SKM-1 (cell line): Measurements from ENCODE around the gene ROGDI.
A peak's percentile ranks its signal among the peaks of the same experiment; 100 is the strongest.

Experiments
- DNase-seq: peaks from one replicate; lab custom pipeline; 2025; ENCODE audit not compliant: unreplicated experiment; lab: John Stamatoyannopoulos, UW

The ROGDI gene

GRCh38 chr16:4768549-4769305, 33.7 kb downstream of the ROGDI start:
- peak; percentile 69 for DNase-seq

DNA sequence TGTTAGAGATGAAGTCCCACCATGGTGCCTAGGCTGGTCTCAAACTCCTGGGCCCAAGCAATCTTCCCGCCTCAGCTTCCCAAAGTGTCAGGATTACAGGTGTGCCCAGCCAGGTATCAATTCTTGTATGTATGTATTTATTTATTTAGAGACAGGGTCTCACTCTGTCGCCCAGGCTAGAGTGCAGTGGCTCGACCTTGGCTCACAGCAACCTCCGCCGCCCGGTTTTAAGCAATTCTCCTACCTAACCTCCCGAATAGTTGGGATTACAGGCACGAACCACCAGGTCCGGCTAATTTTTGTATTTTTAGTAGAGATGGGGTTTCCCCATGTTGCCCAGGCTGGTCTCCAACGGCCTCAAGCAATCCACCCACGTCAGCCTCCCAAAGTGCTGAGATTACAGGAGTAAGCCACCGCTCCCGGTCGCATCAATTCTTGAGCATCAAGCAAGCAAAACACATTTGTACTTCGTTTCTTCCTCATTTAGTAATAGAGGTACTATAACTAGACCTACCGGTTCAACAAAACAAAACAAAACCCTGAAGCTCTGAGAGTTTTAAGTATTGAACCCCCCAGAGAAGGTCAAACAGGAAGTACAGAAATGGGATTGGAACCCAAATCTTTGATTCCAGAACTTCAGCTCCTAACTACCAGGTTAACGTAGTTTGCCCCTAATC, 34.4 kb downstream of the ROGDI start:
- DNase-seq: no peak

DNA sequence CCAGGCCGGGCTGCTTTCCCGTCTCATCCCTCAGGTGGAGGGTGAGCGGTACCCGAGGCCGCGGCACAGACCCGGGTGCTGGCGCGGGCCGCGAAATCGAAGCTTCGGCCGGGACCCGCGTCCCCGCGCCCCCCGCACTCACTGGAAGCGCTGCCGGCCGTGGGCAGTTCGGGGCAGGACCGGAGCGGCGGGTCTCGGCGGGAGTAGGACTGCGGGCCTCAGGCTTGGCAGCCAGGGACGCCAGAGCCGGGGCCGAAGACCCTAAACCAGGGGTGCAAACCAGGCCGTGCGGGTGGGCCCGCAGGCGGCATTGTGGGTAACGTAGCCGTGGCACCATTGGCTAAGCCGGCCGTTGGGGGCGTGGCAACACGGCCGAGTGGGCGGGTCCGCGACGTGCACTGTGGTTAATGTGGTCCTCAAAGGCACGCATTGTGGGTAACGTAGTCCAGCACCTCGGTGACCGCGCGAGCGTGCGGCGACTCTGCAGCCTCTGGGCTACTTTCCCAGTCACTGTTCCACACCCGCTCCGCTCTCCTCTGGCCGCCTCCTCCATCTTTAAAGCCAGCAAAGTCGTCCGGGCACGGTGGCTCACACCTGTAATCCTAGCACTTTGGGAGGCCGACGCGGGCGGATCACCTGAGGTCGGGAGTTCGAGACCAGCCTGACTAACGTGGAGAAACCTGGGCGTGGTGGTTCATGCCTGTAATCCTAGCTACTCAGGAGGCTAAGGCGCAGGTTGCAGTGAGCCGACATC, 35.4 kb downstream of the ROGDI start, which contains the start of gene ZNF500:
TSS of gene ZNF500 (minus strand) at position 288 of the 754 bp plus-strand sequence. CDS start 1,184 bp downstream, outside the sequence.
- peak; percentile 86 for DNase-seq

DNA sequence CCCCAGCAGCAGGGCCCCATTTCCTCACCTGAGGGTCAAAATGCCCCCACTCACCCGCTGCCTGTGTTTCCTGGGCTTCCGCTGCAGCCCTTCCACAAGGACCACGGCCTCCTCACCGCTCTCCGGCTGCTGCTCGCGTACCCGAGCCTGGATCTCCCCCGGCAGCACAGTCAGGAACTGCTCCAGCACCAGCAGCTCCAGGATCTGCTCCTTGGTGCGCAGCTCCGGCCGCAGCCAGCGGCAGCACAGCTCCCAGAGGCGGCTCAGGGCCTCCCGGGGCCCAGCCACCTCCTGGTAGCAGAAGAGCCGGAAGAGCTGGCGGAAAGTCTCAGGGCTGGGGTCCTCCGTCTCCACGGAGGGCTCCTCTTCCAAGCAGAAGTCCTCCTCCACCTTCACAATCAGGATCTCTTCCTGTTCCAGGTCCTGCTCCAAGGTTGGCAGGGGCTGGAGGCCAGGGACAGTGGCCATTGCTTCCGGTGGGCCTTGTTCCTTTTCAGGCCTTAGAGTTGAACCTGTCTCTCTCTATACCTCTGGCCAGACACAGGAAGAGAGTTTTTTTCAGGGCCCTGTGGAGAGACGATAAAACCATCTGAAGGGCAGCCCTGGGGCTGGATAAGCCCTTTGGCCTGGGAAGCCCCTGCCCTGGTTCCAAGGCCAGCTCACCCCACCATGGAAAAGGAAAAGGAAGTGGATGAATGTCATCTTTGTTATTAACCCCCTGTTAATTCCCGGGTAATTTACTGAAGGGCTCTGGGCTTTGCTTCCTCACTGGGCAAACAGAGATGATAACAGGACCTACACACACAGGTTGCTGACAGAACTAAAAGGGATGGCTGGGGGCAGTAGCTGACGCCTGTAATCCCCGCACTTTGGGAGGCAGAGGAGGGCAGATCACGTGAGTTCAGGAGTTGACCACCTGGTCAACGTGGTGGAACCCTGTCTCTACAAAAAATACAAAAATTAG, 36.6 kb downstream of the ROGDI start:
- DNase-seq: no peak

- no peak for DNase-seq
These were observed 38.6 kb downstream of the ROGDI start for GRCh38 chr16:4763791-4764190.

GRCh38 chr16:4762205-4762604, 40.2 kb downstream of the ROGDI start:
- DNase-seq: no peak

DNA sequence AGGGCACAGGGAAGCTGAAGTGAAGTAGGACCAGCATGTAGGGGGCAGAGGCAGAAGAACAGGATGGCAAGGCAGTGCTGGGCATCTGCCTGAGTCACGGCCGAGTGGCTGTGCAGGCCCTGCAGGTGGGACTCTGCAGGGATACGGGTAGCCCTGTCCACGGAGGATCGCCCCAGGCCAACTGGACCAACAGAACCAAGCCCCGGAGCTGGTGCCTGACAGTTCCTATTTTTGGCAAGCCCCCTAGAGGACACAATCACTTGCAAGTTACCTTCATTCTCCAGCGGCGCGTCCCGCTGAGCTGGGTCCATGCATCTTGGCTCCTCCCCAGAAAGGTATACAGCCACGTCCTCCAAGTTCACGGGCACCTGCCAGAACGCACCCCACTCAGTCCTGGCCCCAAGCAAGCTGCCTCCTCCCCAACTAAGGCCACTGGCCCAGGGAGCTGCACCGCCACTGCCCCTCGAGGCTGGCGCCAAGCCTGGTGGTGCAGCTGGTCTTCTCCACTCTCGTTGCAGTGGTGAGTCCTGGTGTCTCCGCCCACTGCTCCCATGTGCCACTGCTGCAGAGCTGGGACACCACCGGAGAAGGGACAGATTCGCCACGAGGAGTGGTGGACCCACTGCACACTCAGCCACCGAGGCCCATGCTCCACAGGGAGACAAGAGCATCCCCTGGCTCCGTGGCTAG, 42.1 kb downstream of the ROGDI start:
- no peak for DNase-seq

GRCh38 chr16:4755687-4756086, 46.7 kb downstream of the ROGDI start:
- DNase-seq: no peak

DNA sequence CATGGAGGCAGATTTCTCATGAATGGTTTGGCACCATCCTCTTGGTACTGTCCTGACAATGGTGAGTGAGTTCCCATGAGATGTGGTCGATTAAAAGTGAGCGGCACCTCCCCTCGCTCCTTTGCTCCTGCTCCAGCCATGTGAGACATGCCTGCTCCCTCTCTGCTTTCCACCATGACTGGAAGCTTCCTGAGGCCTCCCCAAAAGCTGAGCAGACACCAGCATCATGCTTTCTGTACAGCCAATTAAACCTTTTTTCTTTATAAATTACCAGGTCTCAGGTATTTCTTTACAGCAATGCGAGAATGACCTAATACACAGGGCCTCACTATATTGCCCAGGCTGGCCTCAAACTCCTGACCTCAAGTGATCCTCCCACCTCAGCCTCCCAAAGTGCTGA, 47.6 kb downstream of the ROGDI start:
- no peak for DNase-seq

DNA sequence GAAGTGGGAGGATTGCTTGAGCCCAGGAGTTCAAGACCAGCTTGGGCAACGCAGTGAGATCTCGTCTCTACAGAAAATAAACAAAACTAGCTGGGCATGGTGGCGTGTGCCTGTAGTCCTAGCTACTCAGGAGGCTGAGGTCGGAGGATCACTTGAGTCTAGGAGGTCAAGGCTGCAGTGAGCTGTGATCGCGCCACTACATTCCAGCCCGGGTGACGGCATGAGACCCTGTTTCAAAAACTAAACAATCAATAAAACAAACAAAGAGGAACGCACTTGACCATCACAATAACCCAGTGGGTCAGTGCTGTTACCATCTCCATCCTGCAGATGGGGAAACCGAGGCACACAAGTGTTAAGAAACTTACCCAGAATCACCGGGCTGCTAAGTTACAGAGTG, 49.2 kb downstream of the ROGDI start:
- no peak for DNase-seq

GRCh38 chr16:4752351-4753100, 49.9 kb downstream of the ROGDI start:
- DNase-seq: no peak

DNA sequence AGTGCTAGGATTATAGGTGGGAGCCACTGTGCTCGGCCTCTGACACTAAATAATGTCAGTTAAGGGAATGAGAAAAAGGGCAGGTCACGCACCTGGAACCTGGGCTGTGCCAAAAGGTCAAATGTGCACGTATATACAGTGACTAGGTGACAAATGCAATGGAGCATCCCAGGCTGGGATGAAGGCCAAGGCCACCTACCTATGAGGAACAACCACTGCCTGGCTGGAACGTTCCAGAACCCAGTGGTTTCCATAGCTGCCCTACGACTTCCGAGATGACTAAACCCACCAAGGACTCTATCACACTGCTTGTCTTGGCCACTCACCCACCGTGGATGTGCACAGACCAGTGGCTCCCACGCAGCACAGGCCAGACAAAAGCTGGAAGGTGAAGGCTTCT, 51.5 kb downstream of the ROGDI start:
- no peak for DNase-seq

GRCh38 chr16:4749700-4750257, 52.7 kb downstream of the ROGDI start:
- no peak for DNase-seq

GRCh38 chr16:4748682-4749411, 53.6 kb downstream of the ROGDI start:
- no peak for DNase-seq

- no peak for DNase-seq
These were observed 54.3 kb downstream of the ROGDI start for GRCh38 chr16:4747906-4748681.

DNA sequence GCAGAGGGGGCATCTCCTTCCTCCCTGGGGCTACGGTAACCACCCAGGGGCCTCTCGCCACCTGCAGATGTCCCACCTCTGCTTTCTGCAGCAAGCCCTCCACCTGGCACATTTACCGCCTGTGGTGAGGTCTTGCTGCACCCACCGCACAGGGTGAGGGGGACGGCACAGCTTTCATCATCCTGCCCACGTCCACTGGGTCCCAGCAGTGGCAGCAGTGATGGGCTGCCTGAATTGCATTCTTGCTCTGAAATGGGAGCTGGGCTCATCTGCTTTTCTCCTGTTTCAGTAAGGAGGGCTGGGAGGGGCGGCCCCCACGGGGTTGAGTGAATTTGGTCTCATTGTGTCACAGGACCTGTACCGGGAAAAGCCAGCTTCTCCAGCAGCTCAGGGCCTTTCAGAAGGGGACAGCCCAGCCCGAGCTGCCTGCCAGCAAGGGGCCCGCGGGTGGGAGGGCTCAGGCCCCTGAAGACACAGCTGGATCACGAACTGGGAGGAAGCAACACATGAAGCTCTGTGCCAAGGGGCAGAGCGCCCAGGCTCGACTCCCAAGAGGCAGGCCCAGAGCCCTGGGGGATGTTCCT, 55.4 kb downstream of the ROGDI start:
- DNase-seq: no peak
